HepG2 (cell line): Measurements from ENCODE around the gene AFTPH. TPM values are rescaled to one million over a fixed set of nuclear protein-coding genes. Genes with fewer than 3 reads are reported as not detected.

ENCODE experiments used
- ATAC-seq: fragments of 200-7000 bp; cut with Tn5 transposase; 3 replicates; pipeline ENCODE4 v1.9.1; 2020; ENCODE audit warnings: mild to moderate bottlenecking, moderate library complexity
- BruUV-seq: library from RNA; stranded (reverse); fragments of 400-500 nt; replicated peaks from 2 replicates; lab custom pipeline; 2021; lab: Mats Ljungman, UMichigan
- CTCF ChIA-PET: fragments of 300-600 bp; formaldehyde crosslinking; extraction: SDS; loops from one replicate; lab custom pipeline; 2021; ENCODE audit warnings: low total read pairs, inconsistent platforms, low intra/inter-chr PET ratio; lab: Yijun Ruan, JAX
- POLR2A ChIA-PET: fragments of 350-600 bp; sonication (Branson Sonifier 250); formaldehyde crosslinking; loops from one replicate; lab custom pipeline; 2020; ENCODE audit warnings: antibody characterized with exemption, inconsistent platforms; lab: Yijun Ruan, JAX
- DNase-seq: peaks from one replicate; pipeline ENCODE4 v3.0.0-alpha.2; 2015; ENCODE audit warnings: low spot score
- FAIRE-seq: peaks from 3 replicates; lab custom pipeline; 2011; peaks lifted over from hg19 to GRCh38; lab: Jason Lieb, UNC
- H2AFZ ChIP-seq: one replicate; pipeline ENCODE4 v1.6.1; 2011; ENCODE audit warnings: low read length, inconsistent platforms
- H3K27ac ChIP-seq: fragments of 300-600 bp; 3 replicates; pipeline ENCODE4 v1.8.0; 2011; ENCODE audit warnings: mixed run types, mild to moderate bottlenecking, mixed read lengths, low read length, inconsistent platforms; ENCODE audit not compliant: insufficient read depth; ENCODE audit errors: extremely low read length
- H3K27me3 ChIP-seq, 2 experiments: fragments of 200-600 bp in 1 of 2; 2 replicates in 1 of 2; 3 replicates in 1 of 2; pipeline versions ENCODE4 v1.6.0 to v1.8.0; 2011; ENCODE audit warnings: low read length in 2 of 2, mild to moderate bottlenecking in 2 of 2, moderate library complexity in 2 of 2, inconsistent platforms in 1 of 2; ENCODE audit not compliant: insufficient read depth in 2 of 2, control insufficient read depth in 1 of 2
- H3K36me3 ChIP-seq, 2 experiments: fragments of 200-600 bp in 1 of 2; replicated peaks in 1 of 2; 2 replicates in 1 of 2; 3 replicates in 1 of 2; pipeline versions ENCODE4 v1.5.1 to v1.8.0; 2011; ENCODE audit warnings: low read length in 2 of 2, inconsistent platforms in 1 of 2; ENCODE audit not compliant: insufficient read depth in 2 of 2, control insufficient read depth in 1 of 2
- H3K4me1 ChIP-seq: 2 replicates; pipeline ENCODE4 v1.5.1; 2012; ENCODE audit warnings: low read length, inconsistent platforms; ENCODE audit not compliant: insufficient read depth
- H3K4me2 ChIP-seq: 2 replicates; pipeline ENCODE4 v1.6.0; 2011; ENCODE audit warnings: low read depth, low read length, inconsistent platforms
- H3K4me3 ChIP-seq, 3 experiments: fragments of 200-600 bp in 1 of 3; sonication (generic), shearing (Covaris generic) in 1 of 3; replicated peaks in 1 of 3; 2 replicates each; pipeline ENCODE4 v1.5.1; 2011 to 2016; ENCODE audit warnings: low read length in 3 of 3, inconsistent platforms in 2 of 3, low read depth in 2 of 3, mild to moderate bottlenecking in 2 of 3, control low read depth in 1 of 3, mixed read lengths in 1 of 3; ENCODE audit not compliant: insufficient read depth in 1 of 3
- H3K79me2 ChIP-seq: one replicate; pipeline ENCODE4 v1.6.1; 2011; ENCODE audit warnings: low read length, inconsistent platforms; ENCODE audit not compliant: insufficient read depth
- H3K9ac ChIP-seq: 2 replicates; pipeline ENCODE4 v1.6.0; 2011; ENCODE audit warnings: mild to moderate bottlenecking, low read depth, low read length, inconsistent platforms; ENCODE audit not compliant: insufficient read depth
- H3K9me3 ChIP-seq: 2 replicates; pipeline ENCODE4 v1.5.1; 2012; ENCODE audit warnings: mild to moderate bottlenecking, low read length
- H4K20me1 ChIP-seq: 2 replicates; pipeline ENCODE4 v1.6.0; 2011; ENCODE audit warnings: inconsistent platforms, mild to moderate bottlenecking, low read length, moderate library complexity; ENCODE audit not compliant: insufficient read depth
- PLSCR1 ChIP-seq: sonication (generic); formaldehyde crosslinking; IDR thresholded peaks from 2 replicates; pipeline ENCODE4 v1.5.0; 2020; ENCODE audit warnings: missing genetic modification reagents, mild to moderate bottlenecking, borderline replicate concordance
- REXO4 ChIP-seq: sonication (generic); formaldehyde crosslinking; IDR thresholded peaks from 2 replicates; pipeline ENCODE4 v1.8.0; 2022; ENCODE audit warnings: missing genetic modification reagents, mild to moderate bottlenecking, borderline replicate concordance
- STAT6 ChIP-seq: sonication (generic); formaldehyde crosslinking; IDR thresholded peaks from 2 replicates; pipeline ENCODE4 v1.4.0; 2020; ENCODE audit warnings: missing genetic modification reagents, mild to moderate bottlenecking, borderline replicate concordance
- ZFP36L1 ChIP-seq: sonication (generic); formaldehyde crosslinking; IDR thresholded peaks from 2 replicates; pipeline ENCODE4 v1.8.0; 2022; ENCODE audit warnings: mild to moderate bottlenecking, missing genetic modification reagents, moderate library complexity
- ZNF460 ChIP-seq: sonication (generic); formaldehyde crosslinking; IDR thresholded peaks from 2 replicates; pipeline ENCODE4 v1.5.1; 2020; ENCODE audit warnings: missing genetic modification reagents, mild to moderate bottlenecking, borderline replicate concordance
- WGBS: methylation state at CpG from one replicate; pipeline ENCODE4 v1.1.6; 2017; ENCODE audit warnings: low lambda C conversion rate; 5-methylcytosine and 5-hydroxymethylcytosine counted together
- in situ Hi-C: cut with HindIII; loops from 2 replicates; pipeline ENCODE4 v1.10.0; 2017; ENCODE audit warnings: low pct_unique_long_range_greater_than_20kb; ENCODE audit not compliant: extremely low pct_ligation_motif_present
- intact Hi-C: fragments of 100-400 bp; cut with micrococcal nuclease; formaldehyde crosslinking; loops from one replicate; pipeline ENCODE4 v1.10.0; 2022; ENCODE audit not compliant: unreplicated experiment
- polyA plus RNA-seq, 8 experiments: library from polyadenylated mRNA; depleted of rRNA in 3 of 8; stranded (reverse) in 7 of 8; unstranded in 1 of 8; fragments of >200 nt; fragmentation: Illumina TruSeq in 4 of 8; extraction: Trizol in 4 of 8; gene quantifications; 2 replicates each; pipeline versions ENCODE4 v1.2.1 to v1.2.3, GENCODE V29; 2011 to 2016; ENCODE audit warnings: low read depth in 4 of 8, missing spikeins in 1 of 8, mixed read lengths in 1 of 8; ENCODE audit not compliant: insufficient read depth in 1 of 8
- total RNA-seq, 5 experiments: library from RNA; depleted of rRNA; stranded (reverse); fragments of >200 nt; fragmentation: Illumina TruSeq; extraction: Trizol; gene quantifications; 2 replicates each; pipeline ENCODE4 v1.2.3, GENCODE V29; 2016; ENCODE audit warnings: low read depth in 1 of 5

Gene AFTPH
- total and polyA plus RNA-seq, 2 of the 13 experiments (the other 11 are each of a cell fraction or from before 2014, with no cell fraction given), result 27.5 to 36.8 TPM

GRCh38 chr2:64601034-64601754, 77.1 kb downstream of the AFTPH start (continued):
- TF ChIP-seq STAT6 (CRISPR knock-in tag) (no peak), PLSCR1 (CRISPR knock-in tag) (no peak), REXO4 (CRISPR knock-in tag) (no peak)

- Histone ChIP-seq H3K36me3 (no peaks in the 10 kb centered on the region), H3K9me3 (peaks cover 5% of the 10 kb centered on the region; the same call in 1 of the 2 replicates), H3K4me2 (peak overlapping the region; percentile 4; the same call in 1 of the 2 replicates), H2AFZ (no peak overlapping the region), H3K79me2 (no peaks in the 10 kb centered on the region), H3K4me3 (no peak overlapping the region), H3K9ac (no peak overlapping the region), H3K27me3 (peaks cover 0 to 2% of the 10 kb centered on the region in 2 experiments; a peak in 1 of 5 replicates), H3K4me1 (peaks cover 38% of the 10 kb centered on the region), H3K27ac (no peak overlapping the region), H4K20me1 (no peaks in the 10 kb centered on the region)
- intact Hi-C loops, result no loop called here
- DNase-seq (no peak), ATAC-seq (no peak), FAIRE-seq (no peak)
- in situ Hi-C loops, result loop anchor here (5.0 to 25.0 kb wide), 2 partner anchors 260 to 960 kb away; no protein-coding TSS in a partner anchor
- no TSS peak for BruUV-seq
- ChIA-PET CTCF (no interaction called here), POLR2A (no interaction called here)
- 43% methylated on average over 12 of the region's 12 CpGs for WGBS
- TF ChIP-seq ZFP36L1 (CRISPR knock-in tag), result 0 out of 2 replicates have a peak, but pooled peaks have one; percentile 26
- TF ChIP-seq ZNF460 (CRISPR knock-in tag), result no peak
Measured at GRCh38 chr2:64601785-64602391, 77.8 kb downstream of the AFTPH start.
